ENCODE measurements around the gene RIPK4. TPM values are rescaled to one million over a fixed set of nuclear protein-coding genes. Genes with fewer than 3 reads are reported as not detected.

The RIPK4 gene
- total and polyA plus RNA-seq, 3 donors from 2014 or later: 3.9 to 10.2 (median 5.9) TPM

- 90% methylated on average over 13 of the region's 13 CpGs for WGBS, 2 donors
Observed at GRCh38 chr21:41810597-41810932, 43.7 kb upstream of the RIPK4 start.

GRCh38 chr21:41809891-41810596 is 43.2 kb upstream of the RIPK4 start:
- Histone ChIP-seq H3K27ac (no peak overlapping the region), H3K4me3 (no peak overlapping the region), H3K36me3 (ENCODE audit: low read depth, missing control alignments) (no peaks in the 10 kb centered on the region), H3K9me3 (no peaks in the 10 kb centered on the region), H3K4me1 (no peaks in the 10 kb centered on the region), H3K27me3 (no peaks in the 10 kb centered on the region)
- DNase-seq: no peak
- no peak for TF ChIP-seq CTCF (IDR thresholded peaks at IDR 0.05)
- no peak for TF ChIP-seq POLR2A (IDR thresholded peaks at IDR 0.05)
- 94 to 95% methylated on average over 20 to 34 of the region's 34 CpGs for WGBS, 2 donors
- intact Hi-C loops (cut with DNase I; ENCODE audit: low total_unique reads): no loop called here

More at GRCh38 chr21:41810597-41810932, 43.7 kb upstream of the RIPK4 start:
- no peak for TF ChIP-seq CTCF (IDR thresholded peaks at IDR 0.05)
- TF ChIP-seq POLR2A (IDR thresholded peaks at IDR 0.05): no peak
- intact Hi-C loops (cut with DNase I; ENCODE audit: low total_unique reads): no loop called here
- no peaks in the 10 kb centered on the region for H3K27me3 ChIP-seq
- H3K4me1 ChIP-seq: no peaks in the 10 kb centered on the region
- H3K36me3 ChIP-seq (ENCODE audit: low read depth, missing control alignments): no peaks in the 10 kb centered on the region
- H3K9me3 ChIP-seq: no peaks in the 10 kb centered on the region
- H3K4me3 ChIP-seq: no peak overlapping the region
- no peak overlapping the region for H3K27ac ChIP-seq
- no peak for DNase-seq

- 94 to 95% methylated on average over 22 of the region's 22 CpGs for WGBS, 2 donors
- no peaks in the 10 kb centered on the region for H3K4me1 ChIP-seq
- intact Hi-C loops (cut with DNase I; ENCODE audit: low total_unique reads): no loop called here
- H3K27ac ChIP-seq: no peak overlapping the region
- no peak overlapping the region for H3K4me3 ChIP-seq
- H3K36me3 ChIP-seq (ENCODE audit: low read depth, missing control alignments): no peaks in the 10 kb centered on the region
- H3K27me3 ChIP-seq: no peaks in the 10 kb centered on the region
- no peak for TF ChIP-seq CTCF (IDR thresholded peaks at IDR 0.05)
- TF ChIP-seq POLR2A (IDR thresholded peaks at IDR 0.05): no peak
- DNase-seq: no peak
- H3K9me3 ChIP-seq: no peaks in the 10 kb centered on the region
Observed at GRCh38 chr21:41808846-41809245, 42.0 kb upstream of the RIPK4 start.

- TF ChIP-seq CTCF (IDR thresholded peaks at IDR 0.05): no peak
- no peak for TF ChIP-seq POLR2A (IDR thresholded peaks at IDR 0.05)
- Histone ChIP-seq H3K9me3 (no peaks in the 10 kb centered on the region), H3K4me1 (no peaks in the 10 kb centered on the region), H3K4me3 (no peak overlapping the region), H3K27ac (no peak overlapping the region), H3K27me3 (no peaks in the 10 kb centered on the region), H3K36me3 (ENCODE audit: low read depth, missing control alignments) (no peaks in the 10 kb centered on the region)
- intact Hi-C loops (cut with DNase I; ENCODE audit: low total_unique reads): no loop called here
- 90 to 96% methylated on average over 15 to 18 of the region's 18 CpGs for WGBS, 2 donors
- no peak for DNase-seq
Observed at GRCh38 chr21:41808094-41808493, 41.2 kb upstream of the RIPK4 start.

GRCh38 chr21:41806773-41807172 is 39.9 kb upstream of the RIPK4 start:
- 98% methylated on average over 4 of the region's 4 CpGs for WGBS, 2 donors
- intact Hi-C loops (cut with DNase I; ENCODE audit: low total_unique reads): no loop called here

More at GRCh38 chr21:41806773-41807172, 39.9 kb upstream of the RIPK4 start:
- Histone ChIP-seq H3K9me3 (no peaks in the 10 kb centered on the region), H3K4me1 (no peaks in the 10 kb centered on the region), H3K27me3 (no peaks in the 10 kb centered on the region), H3K4me3 (no peak overlapping the region), H3K36me3 (ENCODE audit: low read depth, missing control alignments) (no peaks in the 10 kb centered on the region), H3K27ac (no peak overlapping the region)
- DNase-seq: no peak
- TF ChIP-seq POLR2A (IDR thresholded peaks at IDR 0.05): no peak
- no peak for TF ChIP-seq CTCF (IDR thresholded peaks at IDR 0.05)

All from testis (tissue), 3 donors.